Motor neuron (in vitro differentiated cells): ENCODE measurements around the gene ACP7. TPM values are rescaled to one million over a fixed set of nuclear protein-coding genes. Genes with fewer than 3 reads are reported as not detected.
"Not testable (repeated sequence)": the region's sequence is repeated elsewhere in the genome, so short reads cannot be mapped to it uniquely, and the experiment has no call there.

Experiments
- ATAC-seq, 8 experiments: fragments of 200-7000 bp; cut with Tn5 transposase; replicated peaks in 6 of 8; 2 replicates each; pipeline ENCODE4 v1.8.0; 2021; ENCODE audit warnings: mild to moderate bottlenecking in 8 of 8, moderate library complexity in 8 of 8
- H3K27ac ChIP-seq, 2 donors: fragments of 250-450 bp; sonication (Bioruptor Pico); 2 replicates each; pipeline ENCODE4 v1.9.0; 2021; ENCODE audit warnings: antibody characterized with exemption in 2 of 2, mild to moderate bottlenecking in 2 of 2, moderate library complexity in 1 of 2
- H3K4me1 ChIP-seq, 2 donors: fragments of 250-450 bp; sonication (Bioruptor Pico); replicated peaks in 1 of 2; 2 replicates each; pipeline ENCODE4 v1.6.1; 2021; ENCODE audit warnings: antibody characterized with exemption in 2 of 2, mild to moderate bottlenecking in 2 of 2, moderate library complexity in 1 of 2
- H3K4me3 ChIP-seq, 5 donors: fragments of 250-450 bp; sonication (Bioruptor Pico); 2 replicates each; pipeline ENCODE4 v1.9.0; 2021; ENCODE audit warnings: antibody characterized with exemption in 5 of 5, mild to moderate bottlenecking in 5 of 5, moderate library complexity in 4 of 5
- WGBS, 10 experiments: fragments of 450-650 bp; shearing (Covaris generic); methylation state at CpG; one replicate each; pipeline ENCODE4 v1.0.0; 2022; 5-methylcytosine and 5-hydroxymethylcytosine counted together
- in situ Hi-C, 9 experiments: fragments of 400-800 bp; cut with MboI; loops; one replicate each; pipeline ENCODE4 v1.15.0; 2021; ENCODE audit warnings: low sequenced_read_pairs in 9 of 9, low pct_unique_long_range_greater_than_20kb in 2 of 9; ENCODE audit not compliant: unreplicated experiment in 9 of 9
- total RNA-seq, 8 experiments: library from RNA; unstranded; fragments of 300-600 nt; gene quantifications; 2 replicates each; pipeline versions ENCODE4 v1.2.3 to v1.2.4, GENCODE V29; 2022

Gene ACP7
- total RNA-seq, 8 experiments from 2014 or later, result 0.07 to 0.42 (median 0.15) TPM; not detected in 3

- WGBS, 10 experiments, result 44 to 83% (median 67%) methylated on average over 2 to 5 of the region's 8 CpGs; no CpG with 5 or more reads in 5 of the 10 experiments
- H3K4me1 ChIP-seq, H3K4me3 ChIP-seq, ATAC-seq, H3K27ac ChIP-seq: not testable (repeated sequence)
- in situ Hi-C loops, result loop anchor here in 7 of 9 experiments (10.0 to 25.0 kb wide), 4 partner anchors 195 to 220 kb away; partner anchors contain the start of genes LRFN1 (in 4 of the 7), GMFG (in 3 of the 7) and SAMD4B (in 2 of the 7)
These were observed 32.9 kb downstream of the ACP7 start for GRCh38 chr19:39117023-39117422.

DNA sequence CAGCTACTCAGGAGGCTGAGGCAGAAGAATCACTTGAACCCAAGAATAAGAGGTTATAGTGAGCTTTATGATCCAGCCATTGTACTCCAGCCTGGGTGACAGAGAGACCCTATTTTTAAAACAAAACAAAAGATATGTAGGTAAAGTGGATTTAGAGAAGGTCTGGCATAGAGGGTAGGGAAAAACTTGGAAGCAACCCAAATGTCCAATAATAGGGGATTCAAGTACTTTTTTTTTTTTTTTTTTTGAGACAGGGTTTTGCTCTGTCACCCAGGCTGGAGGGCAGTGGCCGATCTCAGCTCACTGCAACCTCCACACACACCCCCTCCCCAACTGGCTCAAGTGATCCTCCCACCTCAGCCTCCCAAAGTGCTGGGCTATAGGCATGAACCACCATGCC is 35.7 kb downstream of the ACP7 start:
- 40 to 80% (median 50%) methylated on average over 1 of the region's 1 CpG; no CpG with 5 or more reads in 5 of the 10 experiments for WGBS, 10 experiments
- no peak overlapping the region for H3K4me3 ChIP-seq
- H3K4me1 ChIP-seq, result no peaks in the 10 kb centered on the region
- no peak for ATAC-seq
- H3K27ac ChIP-seq, result no peak overlapping the region
- in situ Hi-C loops, result loop anchor here (5.0 to 25.0 kb wide), 5 partner anchors 67 to 217 kb away; partner anchors contain the start of genes LRFN1 (in 6 of the 9), GMFG (in 3 of the 9) and SAMD4B (in 2 of the 9)

DNA sequence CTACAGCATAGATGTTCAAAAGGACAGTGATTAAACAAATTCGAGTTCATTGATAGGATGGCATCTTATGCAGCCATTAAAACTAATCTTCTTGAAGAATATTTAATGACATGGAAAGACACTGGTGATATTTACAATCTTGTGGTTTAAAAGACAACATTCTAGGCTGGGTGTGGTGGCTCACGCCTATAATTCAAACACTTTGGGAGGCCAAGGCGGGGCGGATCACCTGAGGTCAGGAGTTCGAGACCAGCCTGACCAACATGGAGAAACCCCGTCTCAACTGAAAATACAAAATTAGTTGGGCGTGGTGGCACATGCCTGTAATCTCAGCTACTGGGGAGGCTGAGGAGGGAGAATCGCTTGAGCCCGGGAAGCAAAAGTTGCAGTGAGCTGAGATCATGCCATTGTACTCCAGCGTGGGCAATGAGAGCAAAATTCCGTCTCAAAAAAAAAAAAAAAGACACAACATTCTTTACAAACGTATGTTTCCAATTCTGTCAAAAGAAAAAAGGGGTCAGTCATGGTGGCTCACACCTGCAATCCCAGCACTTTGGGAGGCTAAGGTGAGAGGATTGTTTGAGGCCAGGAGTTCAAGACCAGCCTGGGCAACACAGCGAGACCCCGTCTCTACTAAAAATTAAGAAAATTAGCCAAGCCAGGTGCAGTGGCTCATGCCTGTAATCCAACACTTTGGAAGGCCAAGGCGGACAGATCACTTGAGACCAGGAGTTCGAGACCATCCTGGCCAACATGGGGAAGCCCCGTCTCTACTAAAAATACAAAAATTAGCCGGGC is 39.0 kb downstream of the ACP7 start:
- H3K4me1 ChIP-seq, result peaks cover 11 to 14% of the 10 kb centered on the region in 2 donors
- in situ Hi-C loops, result loop anchor here in 6 of 9 experiments (5.0 to 25.0 kb wide), 4 partner anchors 64 to 214 kb away; partner anchors contain the start of genes LRFN1 (in 3 of the 6), GMFG (in 2 of the 6) and SAMD4B (in 2 of the 6)
- ATAC-seq, result no peak
- no peak overlapping the region for H3K27ac ChIP-seq
- no peak overlapping the region for H3K4me3 ChIP-seq
- WGBS, 10 experiments, result 30 to 95% (median 78%) methylated on average over 3 to 17 of the region's 18 CpGs

DNA sequence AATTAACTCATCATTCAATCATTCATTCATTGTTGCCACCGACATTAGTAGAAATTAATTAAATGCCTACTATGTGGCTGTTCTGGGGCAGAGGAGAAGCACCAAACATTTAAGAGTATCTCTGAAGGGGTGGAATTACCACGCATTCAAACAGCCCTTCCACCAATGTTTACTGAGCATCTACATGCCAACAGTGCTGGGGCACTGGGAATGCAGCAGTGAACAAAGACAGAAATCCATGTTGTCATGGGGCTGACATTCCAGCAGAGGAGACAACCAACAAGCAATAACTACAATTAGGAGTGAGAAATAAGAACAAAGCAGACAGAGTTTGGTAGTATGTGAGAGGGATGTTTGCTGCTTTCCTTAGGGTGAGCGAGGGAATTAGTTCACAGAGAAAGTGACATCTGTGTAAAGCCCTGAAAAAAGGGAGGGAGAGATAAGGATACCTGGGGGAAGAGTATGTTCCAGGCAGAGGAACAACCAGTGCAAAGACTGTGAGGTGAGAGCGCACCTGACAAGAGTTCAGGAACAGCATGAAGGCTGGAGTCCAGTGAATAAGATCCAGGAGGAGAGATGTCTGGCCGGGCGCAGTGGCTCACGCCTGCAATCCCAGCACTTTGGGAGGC is 40.1 kb downstream of the ACP7 start:
- in situ Hi-C loops, result loop anchor here in 6 of 9 experiments (5.0 to 25.0 kb wide), 4 partner anchors 63 to 213 kb away; partner anchors contain the start of genes LRFN1 (in 3 of the 6), GMFG (in 2 of the 6) and SAMD4B (in 2 of the 6)
- peak in 1 of 8 experiments; percentile 61 for ATAC-seq
- Histone ChIP-seq H3K27ac (peak overlapping the region in 1 of 2 donors; percentile 25), H3K4me1 (peaks cover 17 to 22% of the 10 kb centered on the region in 2 donors), H3K4me3 (no peak overlapping the region)
- WGBS, 10 experiments, result 27 to 71% (median 56%) methylated on average over 2 to 6 of the region's 7 CpGs

- in situ Hi-C loops, result loop anchor here in 2 of 9 experiments (10.0 kb wide), 1 partner anchor 200 kb away; the partner anchor contains the start of gene LRFN1 (in 2 of the 2)
- no peak for ATAC-seq
These were observed 41.0 kb downstream of the ACP7 start for GRCh38 chr19:39125199-39125553.

GRCh38 chr19:39125554-39126311 is 41.6 kb downstream of the ACP7 start, which contains the start of gene PAK4:
Gene PAK4, plus strand, starts transcription at chr19:39125786. Its CDS starts 43,768 bp downstream, at chr19:39169554.
- in situ Hi-C loops, result loop anchor here in 2 of 9 experiments (10.0 kb wide), 1 partner anchor 199 kb away; the partner anchor contains the start of gene LRFN1 (in 2 of the 2)
- ATAC-seq, result peak; percentile 82 to 100 (median 96)
- WGBS, 10 experiments, result 0 to 3% (median 0%) methylated on average over 1 to 8 of the region's 64 CpGs; no CpG with 5 or more reads in 6 of the 10 experiments

More at GRCh38 chr19:39125199-39125553, 41.0 kb downstream of the ACP7 start:
- H3K4me1 ChIP-seq, result peaks cover 17 to 22% of the 10 kb centered on the region in 2 donors
- H3K4me3 ChIP-seq, result peak overlapping the region in 4 of 5 donors; percentile 23 to 99 (median 86)
- WGBS, 10 experiments, result 39 to 100% (median 57%) methylated on average over 1 to 7 of the region's 7 CpGs; no CpG with 5 or more reads in 1 of the 10 experiments
- peak overlapping the region in 1 of 2 donors; percentile 31 for H3K27ac ChIP-seq

DNA sequence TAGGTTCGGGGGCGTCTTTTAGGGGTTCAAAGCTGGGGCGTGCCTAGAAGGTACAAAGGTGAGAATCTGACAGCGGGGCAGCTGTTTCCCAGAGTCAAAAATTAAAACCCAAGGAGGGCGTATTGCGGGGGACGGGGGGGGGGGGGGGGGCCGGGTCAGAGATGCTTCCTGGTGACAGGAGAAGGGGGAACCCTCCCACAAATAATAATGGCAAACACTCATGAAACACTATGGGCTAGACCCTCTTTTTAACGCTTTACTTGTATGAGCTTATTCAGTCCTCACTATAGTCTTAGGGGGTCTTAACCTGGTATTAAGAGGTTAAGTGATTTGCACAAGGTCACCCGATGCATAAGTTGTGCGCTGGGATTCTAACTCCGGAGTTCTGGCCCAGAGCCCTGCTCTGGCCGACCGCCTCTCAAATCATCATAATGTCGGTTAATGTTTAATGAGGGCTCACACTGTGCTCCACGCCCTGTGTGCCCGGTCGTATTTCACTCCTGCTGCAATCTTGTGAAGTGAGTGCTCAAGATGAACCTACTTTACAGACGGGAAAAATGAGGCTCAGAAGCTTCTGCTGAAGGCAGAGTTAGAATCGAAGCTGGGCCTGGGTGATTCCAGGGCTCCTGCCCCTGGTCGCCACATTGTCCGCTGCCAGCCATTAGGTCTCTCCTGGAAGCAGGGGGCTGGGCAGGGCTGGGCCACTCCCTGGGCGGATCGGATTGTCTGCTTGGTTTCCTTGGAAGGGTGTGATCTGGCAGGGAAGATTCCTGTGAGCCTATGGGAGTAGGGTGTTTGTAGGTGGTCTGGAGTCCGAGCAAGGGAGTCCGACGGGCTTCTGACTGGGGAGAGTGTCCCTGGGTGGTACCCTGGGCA is 42.4 kb downstream of the ACP7 start:
- ATAC-seq, result peak in 3 of 8 experiments; percentile 67 to 71 (median 68)
- Histone ChIP-seq H3K4me1 (peaks cover 23 to 29% of the 10 kb centered on the region in 2 donors), H3K27ac (no peak overlapping the region), H3K4me3 (peak overlapping the region; percentile 78 to 99 (median 81))
- in situ Hi-C loops, result loop anchor here in 2 of 9 experiments (10.0 kb wide), 1 partner anchor 198 kb away; the partner anchor contains the start of gene LRFN1 (in 2 of the 2)
- 0 to 85% (median 0%) methylated on average over 1 to 4 of the region's 27 CpGs; no CpG with 5 or more reads in 3 of the 10 experiments for WGBS, 10 experiments

More at GRCh38 chr19:39125554-39126311, 41.6 kb downstream of the ACP7 start, which contains the start of gene PAK4:
- peak within 1 kb of the TSS; percentile 78 to 99 (median 81) for H3K4me3 ChIP-seq
- peaks cover 17 to 22% of the 10 kb centered on the region in 2 donors for H3K4me1 ChIP-seq
- H3K27ac ChIP-seq, result peak within 1 kb of the TSS; percentile 89 to 92

- ATAC-seq, result no peak
- no peak overlapping the region for H3K27ac ChIP-seq
- in situ Hi-C loops, result loop anchor here in 2 of 9 experiments (10.0 kb wide), 1 partner anchor 197 kb away; the partner anchor contains the start of gene LRFN1 (in 2 of the 2)
- 60 to 100% (median 80%) methylated on average over 1 to 2 of the region's 9 CpGs; no CpG with 5 or more reads in 5 of the 10 experiments for WGBS, 10 experiments
- peaks cover 35 to 39% of the 10 kb centered on the region in 2 donors for H3K4me1 ChIP-seq
- no peak overlapping the region for H3K4me3 ChIP-seq
These were observed 43.8 kb downstream of the ACP7 start for GRCh38 chr19:39127812-39128515.

DNA sequence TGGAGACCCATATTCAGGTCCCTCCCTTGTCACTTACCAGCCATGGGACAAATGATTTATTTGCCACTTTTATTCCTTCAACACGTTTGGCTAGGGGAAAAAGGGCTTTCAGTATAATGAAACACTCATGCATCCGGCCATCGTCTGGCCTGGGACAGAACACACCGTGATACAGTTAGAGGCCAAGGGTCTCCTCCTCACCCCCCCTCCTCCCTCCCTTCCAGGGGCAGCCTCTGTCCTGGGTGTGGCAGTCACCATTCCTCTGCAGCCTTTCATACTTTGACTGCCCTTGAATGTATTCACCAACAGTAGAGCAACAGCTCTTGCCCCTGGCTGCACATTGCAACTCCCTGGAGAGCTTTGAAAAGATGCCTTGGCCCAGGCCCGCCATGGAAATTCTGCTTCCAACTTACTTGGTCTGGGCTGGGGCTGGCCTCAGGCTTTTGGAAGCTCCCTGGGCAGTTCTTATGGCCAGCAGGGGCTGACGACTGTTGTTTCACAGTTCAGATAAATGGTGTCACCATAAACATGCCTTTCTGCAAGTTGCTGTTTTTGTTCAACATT is 44.4 kb downstream of the ACP7 start:
- in situ Hi-C loops, result loop anchor here in 2 of 9 experiments (10.0 kb wide), 1 partner anchor 196 kb away; the partner anchor contains the start of gene LRFN1 (in 2 of the 2)
- H3K27ac ChIP-seq, result no peak overlapping the region
- WGBS, 10 experiments, result 0 to 100% (median 56%) methylated on average over 1 to 5 of the region's 6 CpGs; no CpG with 5 or more reads in 4 of the 10 experiments

GRCh38 chr19:39129116-39129515 is 44.9 kb downstream of the ACP7 start:
- in situ Hi-C loops, result loop anchor here in 2 of 9 experiments (10.0 kb wide), 1 partner anchor 196 kb away; the partner anchor contains the start of gene LRFN1 (in 2 of the 2)
- Histone ChIP-seq H3K4me1 (peaks cover 44 to 47% of the 10 kb centered on the region in 2 donors), H3K27ac (no peak overlapping the region), H3K4me3 (no peak overlapping the region)
- 96 to 100% (median 100%) methylated on average over 1 to 4 of the region's 11 CpGs; no CpG with 5 or more reads in 5 of the 10 experiments for WGBS, 10 experiments
- ATAC-seq, result no peak

More for the DNA sequence above, 44.4 kb downstream of the ACP7 start:
- Histone ChIP-seq H3K4me1 (peaks cover 40 to 43% of the 10 kb centered on the region in 2 donors), H3K4me3 (no peak overlapping the region)
- no peak for ATAC-seq
